Measurements from ENCODE around the gene PSMB3. TPM values are rescaled to one million over a fixed set of nuclear protein-coding genes. Genes with fewer than 3 reads are reported as not detected.
A peak's percentile ranks its signal among the peaks of the same experiment; 100 is the strongest.

Gene PSMB3
- total and polyA plus RNA-seq, 9 of the 15 experiments (the other 6 are each of a cell fraction or from before 2014, with no cell fraction given), result 460 to 2,775 (median 574) TPM

- peak in 1 of 2 experiments; percentile 36; a peak in 1 of 4 replicates for TF ChIP-seq RCOR1 (IDR thresholded peaks at IDR 0.05; ENCODE audit: borderline replicate concordance in 1 of 2, low read depth in 2 of 2, low read length in 2 of 2)
- no peak for TF ChIP-seq NR2F6 (CRISPR knock-in tag; IDR thresholded peaks at IDR 0.05)
- TF ChIP-seq SNRNP70 (optimal IDR thresholded peaks at IDR 0.05; ENCODE audit: low read depth, low read length), result no peak
- no peak for TF ChIP-seq SREBF2 (CRISPR knock-in tag; IDR thresholded peaks at IDR 0.05)
- TF ChIP-seq SMAD2 (IDR thresholded peaks at IDR 0.05; ENCODE audit: low read depth, low read length), result no peak
- peak; percentile 41; the same call in 1 of the 2 replicates for TF ChIP-seq MTA3 (IDR thresholded peaks at IDR 0.05; ENCODE audit: borderline replicate concordance)
- TF ChIP-seq MYC (IDR thresholded peaks at IDR 0.05; ENCODE audit: low read depth, low read length), result peak; percentile 80
- TF ChIP-seq MYC (CRISPR knock-in tag; IDR thresholded peaks at IDR 0.05; ENCODE audit: borderline replicate concordance, low read depth), result no peak
- TF ChIP-seq ZSCAN32 (CRISPR knock-in tag; IDR thresholded peaks at IDR 0.05), result no peak
- no peak for TF ChIP-seq ZNF184 (CRISPR knock-in tag; IDR thresholded peaks at IDR 0.05)
- no peak for TF ChIP-seq ZNF143 (CRISPR knock-in tag; IDR thresholded peaks at IDR 0.05)
- TF ChIP-seq, protein P1, sequence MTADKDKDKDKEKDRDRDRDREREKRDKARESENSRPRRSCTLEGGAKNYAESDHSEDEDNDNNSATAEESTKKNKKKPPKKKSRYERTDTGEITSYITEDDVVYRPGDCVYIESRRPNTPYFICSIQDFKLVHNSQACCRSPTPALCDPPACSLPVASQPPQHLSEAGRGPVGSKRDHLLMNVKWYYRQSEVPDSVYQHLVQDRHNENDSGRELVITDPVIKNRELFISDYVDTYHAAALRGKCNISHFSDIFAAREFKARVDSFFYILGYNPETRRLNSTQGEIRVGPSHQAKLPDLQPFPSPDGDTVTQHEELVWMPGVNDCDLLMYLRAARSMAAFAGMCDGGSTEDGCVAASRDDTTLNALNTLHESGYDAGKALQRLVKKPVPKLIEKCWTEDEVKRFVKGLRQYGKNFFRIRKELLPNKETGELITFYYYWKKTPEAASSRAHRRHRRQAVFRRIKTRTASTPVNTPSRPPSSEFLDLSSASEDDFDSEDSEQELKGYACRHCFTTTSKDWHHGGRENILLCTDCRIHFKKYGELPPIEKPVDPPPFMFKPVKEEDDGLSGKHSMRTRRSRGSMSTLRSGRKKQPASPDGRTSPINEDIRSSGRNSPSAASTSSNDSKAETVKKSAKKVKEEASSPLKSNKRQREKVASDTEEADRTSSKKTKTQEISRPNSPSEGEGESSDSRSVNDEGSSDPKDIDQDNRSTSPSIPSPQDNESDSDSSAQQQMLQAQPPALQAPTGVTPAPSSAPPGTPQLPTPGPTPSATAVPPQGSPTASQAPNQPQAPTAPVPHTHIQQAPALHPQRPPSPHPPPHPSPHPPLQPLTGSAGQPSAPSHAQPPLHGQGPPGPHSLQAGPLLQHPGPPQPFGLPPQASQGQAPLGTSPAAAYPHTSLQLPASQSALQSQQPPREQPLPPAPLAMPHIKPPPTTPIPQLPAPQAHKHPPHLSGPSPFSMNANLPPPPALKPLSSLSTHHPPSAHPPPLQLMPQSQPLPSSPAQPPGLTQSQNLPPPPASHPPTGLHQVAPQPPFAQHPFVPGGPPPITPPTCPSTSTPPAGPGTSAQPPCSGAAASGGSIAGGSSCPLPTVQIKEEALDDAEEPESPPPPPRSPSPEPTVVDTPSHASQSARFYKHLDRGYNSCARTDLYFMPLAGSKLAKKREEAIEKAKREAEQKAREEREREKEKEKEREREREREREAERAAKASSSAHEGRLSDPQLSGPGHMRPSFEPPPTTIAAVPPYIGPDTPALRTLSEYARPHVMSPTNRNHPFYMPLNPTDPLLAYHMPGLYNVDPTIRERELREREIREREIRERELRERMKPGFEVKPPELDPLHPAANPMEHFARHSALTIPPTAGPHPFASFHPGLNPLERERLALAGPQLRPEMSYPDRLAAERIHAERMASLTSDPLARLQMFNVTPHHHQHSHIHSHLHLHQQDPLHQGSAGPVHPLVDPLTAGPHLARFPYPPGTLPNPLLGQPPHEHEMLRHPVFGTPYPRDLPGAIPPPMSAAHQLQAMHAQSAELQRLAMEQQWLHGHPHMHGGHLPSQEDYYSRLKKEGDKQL (CRISPR knock-in tag; IDR thresholded peaks at IDR 0.05; ENCODE audit: borderline replicate concordance), result no peak
- peak; percentile 33; the same call in 1 of the 2 replicates for TF ChIP-seq CBFA2T2 (conservative IDR thresholded peaks at IDR 0.05)
- no peak for TF ChIP-seq FOXJ2 (tag; IDR thresholded peaks at IDR 0.05)
- peak in 1 of 2 experiments; percentile 65; a peak in 1 of 4 replicates for TF ChIP-seq SIN3A (IDR thresholded peaks at IDR 0.05; ENCODE audit: borderline replicate concordance in 2 of 2, control insufficient read depth in 1 of 2, low read depth in 2 of 2, low read length in 2 of 2)
- no peak for TF ChIP-seq ETS2 (tag; IDR thresholded peaks at IDR 0.05; ENCODE audit: borderline replicate concordance, poor library complexity, severe bottlenecking)
- peak; percentile 45; the same call in 1 of the 2 replicates for TF ChIP-seq TCF7 (IDR thresholded peaks at IDR 0.05; ENCODE audit: borderline replicate concordance)
- TF ChIP-seq PCBP1 (IDR thresholded peaks at IDR 0.05; ENCODE audit: low read depth, low read length, poor library complexity, severe bottlenecking), result peak; percentile 55
- peak; percentile 51 for TF ChIP-seq KDM5B (IDR thresholded peaks at IDR 0.05; ENCODE audit: insufficient replicate concordance, low read depth, low read length)
- TF ChIP-seq RBM17 (IDR thresholded peaks at IDR 0.05; ENCODE audit: borderline replicate concordance, low read depth, low read length), result no peak
- no peak for TF ChIP-seq ZNF3 (CRISPR knock-in tag; IDR thresholded peaks at IDR 0.05)
- TF ChIP-seq SRSF3 (IDR thresholded peaks at IDR 0.05; ENCODE audit: insufficient read depth, low read length), result no peak
Observed at GRCh38 chr17:38749223-38750043, 3.1 kb upstream of the PSMB3 start (continued).

Data from K562 (cell line).